Mesothelial cell of epicardium (in vitro differentiated cells): ENCODE results near the gene KDM4B. TPM values are rescaled to one million over a fixed set of nuclear protein-coding genes. Genes with fewer than 3 reads are reported as not detected.

Experiments used
- DNase-seq, 2 experiments: peaks; one replicate each; pipeline ENCODE4 v3.0.0; 2021; ENCODE audit warnings: low spot score in 2 of 2; ENCODE audit not compliant: unreplicated experiment in 2 of 2
- H3K27ac Mint-ChIP-seq: 2 replicates; pipeline ENCODE4 v1.8.0; 2021; ENCODE audit warnings: mixed read lengths
- H3K27me3 Mint-ChIP-seq: 2 replicates; pipeline ENCODE4 v1.8.0; 2021; ENCODE audit warnings: low read depth, mixed read lengths
- H3K36me3 Mint-ChIP-seq: 2 replicates; pipeline ENCODE4 v1.8.0; 2021; ENCODE audit warnings: mixed read lengths
- H3K4me1 Mint-ChIP-seq: 2 replicates; pipeline ENCODE4 v1.8.0; 2021; ENCODE audit warnings: mixed read lengths
- H3K4me3 Mint-ChIP-seq: 2 replicates; pipeline ENCODE4 v1.8.0; 2021; ENCODE audit warnings: mild to moderate bottlenecking, moderate library complexity, mixed read lengths
- H3K9me3 Mint-ChIP-seq: 2 replicates; pipeline ENCODE4 v1.8.0; 2021; ENCODE audit warnings: mixed read lengths
- total RNA-seq: library from RNA; stranded (reverse); gene quantifications from 3 replicates; pipeline ENCODE4 v1.2.1, GENCODE V29; 2021
- TF ChIP-seq, protein P1 (sequence below): fragments of 200-600 bp; sonication (generic); IDR thresholded peaks from one replicate; pipeline ENCODE4 v1.5.0; 2021; ENCODE audit warnings: antibody characterized with exemption; ENCODE audit not compliant: unreplicated experiment

The KDM4B gene
- total RNA-seq, 1 donor from 2014 or later, result 80.5 TPM

DNA sequence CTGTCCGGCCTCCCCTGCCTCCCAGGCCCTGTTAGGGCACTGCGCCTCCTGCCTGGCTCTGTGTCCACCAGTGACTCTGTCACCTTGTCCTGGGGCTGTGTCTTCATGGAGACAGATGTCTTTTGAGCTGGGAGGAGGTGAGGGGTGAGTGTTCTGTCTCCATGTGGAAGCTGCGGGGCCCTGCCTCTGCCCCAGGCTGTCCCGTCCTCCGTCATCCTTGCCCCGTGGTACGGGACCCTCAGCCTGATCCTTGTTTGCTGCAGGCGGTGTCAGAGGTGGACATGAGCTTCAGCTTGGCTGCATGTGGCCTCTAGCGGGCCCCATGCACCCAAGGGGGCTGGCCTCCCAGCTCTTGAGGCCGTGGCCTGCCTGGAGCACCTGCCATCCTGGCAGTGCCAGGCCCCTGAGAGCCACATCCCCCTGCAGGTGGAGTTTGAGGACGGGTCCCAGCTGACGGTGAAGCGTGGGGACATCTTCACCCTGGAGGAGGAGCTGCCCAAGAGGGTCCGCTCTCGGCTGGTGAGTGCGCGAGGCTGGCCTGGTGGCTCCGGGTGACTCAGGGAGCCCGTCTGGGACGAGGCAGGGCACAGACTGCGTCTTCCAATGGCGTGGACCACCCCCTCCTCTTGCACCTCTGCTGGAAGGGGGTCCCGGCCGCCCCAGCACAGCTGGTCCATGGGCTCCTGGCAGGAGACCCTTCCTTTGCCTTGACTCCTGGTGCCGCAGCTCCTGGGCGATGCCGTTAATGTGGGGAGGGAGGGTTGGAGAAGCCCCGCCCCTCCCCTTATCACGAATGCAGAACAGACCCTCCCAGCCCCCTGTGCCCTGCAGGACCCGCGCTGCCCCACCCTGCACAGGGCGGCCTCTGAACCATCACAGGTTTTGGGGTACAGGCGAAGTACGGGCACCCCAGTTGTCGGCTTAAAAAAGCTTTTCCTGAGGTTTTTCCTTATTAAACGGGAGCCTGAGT is 181.3 kb downstream of the KDM4B start:
- no peak overlapping the region for H3K4me3 Mint-ChIP-seq
- H3K27me3 Mint-ChIP-seq, result no peaks in the 10 kb centered on the region
- peaks cover 14% of the 10 kb centered on the region for H3K36me3 Mint-ChIP-seq
- H3K4me1 Mint-ChIP-seq, result no peaks in the 10 kb centered on the region
- DNase-seq, result no peak
- TF ChIP-seq, protein P1, sequence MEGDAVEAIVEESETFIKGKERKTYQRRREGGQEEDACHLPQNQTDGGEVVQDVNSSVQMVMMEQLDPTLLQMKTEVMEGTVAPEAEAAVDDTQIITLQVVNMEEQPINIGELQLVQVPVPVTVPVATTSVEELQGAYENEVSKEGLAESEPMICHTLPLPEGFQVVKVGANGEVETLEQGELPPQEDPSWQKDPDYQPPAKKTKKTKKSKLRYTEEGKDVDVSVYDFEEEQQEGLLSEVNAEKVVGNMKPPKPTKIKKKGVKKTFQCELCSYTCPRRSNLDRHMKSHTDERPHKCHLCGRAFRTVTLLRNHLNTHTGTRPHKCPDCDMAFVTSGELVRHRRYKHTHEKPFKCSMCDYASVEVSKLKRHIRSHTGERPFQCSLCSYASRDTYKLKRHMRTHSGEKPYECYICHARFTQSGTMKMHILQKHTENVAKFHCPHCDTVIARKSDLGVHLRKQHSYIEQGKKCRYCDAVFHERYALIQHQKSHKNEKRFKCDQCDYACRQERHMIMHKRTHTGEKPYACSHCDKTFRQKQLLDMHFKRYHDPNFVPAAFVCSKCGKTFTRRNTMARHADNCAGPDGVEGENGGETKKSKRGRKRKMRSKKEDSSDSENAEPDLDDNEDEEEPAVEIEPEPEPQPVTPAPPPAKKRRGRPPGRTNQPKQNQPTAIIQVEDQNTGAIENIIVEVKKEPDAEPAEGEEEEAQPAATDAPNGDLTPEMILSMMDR, result no peak
- H3K27ac Mint-ChIP-seq, result no peak overlapping the region
- no peaks in the 10 kb centered on the region for H3K9me3 Mint-ChIP-seq

DNA sequence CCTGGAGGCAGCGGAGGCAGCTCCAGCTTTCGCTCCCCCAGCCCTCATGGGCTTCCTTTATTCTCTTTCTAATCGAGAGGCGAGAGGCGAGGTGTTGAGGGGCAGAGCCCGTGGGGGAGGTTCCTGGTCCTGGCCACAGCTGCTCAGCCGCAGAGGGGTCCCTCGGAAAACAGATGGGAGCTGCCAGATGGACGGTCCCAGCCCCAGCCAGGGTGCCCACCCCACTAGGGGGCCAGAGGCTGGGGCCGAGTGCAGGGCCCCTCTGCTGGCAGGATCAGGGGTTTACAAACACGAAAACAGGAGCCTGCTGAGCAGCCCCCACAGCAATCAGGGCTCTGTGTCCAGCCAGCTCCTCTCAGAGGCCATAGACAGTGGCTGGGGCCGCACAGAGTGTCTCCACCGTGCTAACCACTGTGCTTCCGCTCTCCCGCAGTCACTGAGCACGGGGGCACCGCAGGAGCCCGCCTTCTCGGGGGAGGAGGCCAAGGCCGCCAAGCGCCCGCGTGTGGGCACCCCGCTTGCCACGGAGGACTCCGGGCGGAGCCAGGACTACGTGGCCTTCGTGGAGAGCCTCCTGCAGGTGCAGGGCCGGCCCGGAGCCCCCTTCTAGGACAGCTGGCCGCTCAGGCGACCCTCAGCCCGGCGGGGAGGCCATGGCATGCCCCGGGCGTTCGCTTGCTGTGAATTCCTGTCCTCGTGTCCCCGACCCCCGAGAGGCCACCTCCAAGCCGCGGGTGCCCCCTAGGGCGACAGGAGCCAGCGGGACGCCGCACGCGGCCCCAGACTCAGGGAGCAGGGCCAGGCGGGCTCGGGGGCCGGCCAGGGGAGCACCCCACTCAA is 182.2 kb downstream of the KDM4B start:
- Mint-ChIP-seq H3K36me3 (peaks cover 11% of the 10 kb centered on the region), H3K4me1 (peaks cover 2% of the 10 kb centered on the region), H3K27me3 (no peaks in the 10 kb centered on the region), H3K4me3 (no peak overlapping the region), H3K9me3 (no peaks in the 10 kb centered on the region), H3K27ac (no peak overlapping the region)
- TF ChIP-seq, protein P1, result no peak
- no peak for DNase-seq

DNA sequence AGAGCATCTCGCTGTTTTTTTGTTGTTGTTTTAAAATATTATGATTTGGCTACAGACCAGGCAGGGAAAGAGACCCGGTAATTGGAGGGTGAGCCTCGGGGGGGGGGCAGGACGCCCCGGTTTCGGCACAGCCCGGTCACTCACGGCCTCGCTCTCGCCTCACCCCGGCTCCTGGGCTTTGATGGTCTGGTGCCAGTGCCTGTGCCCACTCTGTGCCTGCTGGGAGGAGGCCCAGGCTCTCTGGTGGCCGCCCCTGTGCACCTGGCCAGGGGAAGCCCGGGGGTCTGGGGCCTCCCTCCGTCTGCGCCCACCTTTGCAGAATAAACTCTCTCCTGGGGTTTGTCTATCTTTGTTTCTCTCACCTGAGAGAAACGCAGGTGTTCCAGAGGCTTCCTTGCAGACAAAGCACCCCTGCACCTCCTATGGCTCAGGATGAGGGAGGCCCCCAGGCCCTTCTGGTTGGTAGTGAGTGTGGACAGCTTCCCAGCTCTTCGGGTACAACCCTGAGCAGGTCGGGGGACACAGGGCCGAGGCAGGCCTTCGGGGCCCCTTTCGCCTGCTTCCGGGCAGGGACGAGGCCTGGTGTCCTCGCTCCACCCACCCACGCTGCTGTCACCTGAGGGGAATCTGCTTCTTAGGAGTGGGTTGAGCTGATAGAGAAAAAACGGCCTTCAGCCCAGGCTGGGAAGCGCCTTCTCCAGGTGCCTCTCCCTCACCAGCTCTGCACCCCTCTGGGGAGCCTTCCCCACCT is 183.3 kb downstream of the KDM4B start:
- Mint-ChIP-seq H3K4me1 (peaks cover 6% of the 10 kb centered on the region), H3K27me3 (no peaks in the 10 kb centered on the region), H3K4me3 (no peak overlapping the region), H3K27ac (no peak overlapping the region), H3K9me3 (no peaks in the 10 kb centered on the region), H3K36me3 (peaks cover 4% of the 10 kb centered on the region)
- TF ChIP-seq, protein P1, result no peak
- peak in 1 of 2 experiments; percentile 36 for DNase-seq

DNA sequence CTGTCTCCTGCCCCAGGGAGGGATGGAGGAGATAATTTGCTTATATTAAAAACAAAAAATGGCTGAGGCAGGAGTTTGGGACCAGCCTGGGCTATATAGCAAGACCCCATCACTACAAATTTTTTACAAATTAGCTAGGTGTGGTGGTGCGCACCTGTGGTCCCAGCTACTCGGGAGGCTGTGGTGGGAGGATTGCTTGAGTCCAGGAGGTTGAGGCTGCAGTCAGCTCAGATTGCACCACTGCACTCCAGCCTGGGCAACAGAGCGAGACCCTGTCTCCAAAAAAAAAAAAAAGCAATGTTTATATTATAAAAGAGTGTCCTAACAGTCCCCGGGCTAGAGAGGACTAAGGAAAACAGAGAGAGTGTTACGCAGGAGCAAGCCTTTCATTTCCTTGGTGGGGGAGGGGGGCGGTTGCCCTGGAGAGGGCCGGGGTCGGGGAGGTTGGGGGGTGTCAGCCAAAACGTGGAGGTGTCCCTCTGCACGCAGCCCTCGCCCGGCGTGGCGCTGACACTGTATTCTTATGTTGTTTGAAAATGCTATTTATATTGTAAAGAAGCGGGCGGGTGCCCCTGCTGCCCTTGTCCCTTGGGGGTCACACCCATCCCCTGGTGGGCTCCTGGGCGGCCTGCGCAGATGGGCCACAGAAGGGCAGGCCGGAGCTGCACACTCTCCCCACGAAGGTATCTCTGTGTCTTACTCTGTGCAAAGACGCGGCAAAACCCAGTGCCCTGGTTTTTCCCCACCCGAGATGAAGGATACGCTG is 184.0 kb downstream of the KDM4B start:
- H3K27ac Mint-ChIP-seq, result no peak overlapping the region

More for the DNA sequence above, 184.0 kb downstream of the KDM4B start:
- no peak overlapping the region for H3K4me3 Mint-ChIP-seq
- no peak for DNase-seq
- TF ChIP-seq, protein P1, result no peak
- no peaks in the 10 kb centered on the region for H3K27me3 Mint-ChIP-seq
- no peaks in the 10 kb centered on the region for H3K9me3 Mint-ChIP-seq
- peaks cover 8% of the 10 kb centered on the region for H3K4me1 Mint-ChIP-seq
- H3K36me3 Mint-ChIP-seq, result peaks cover 2% of the 10 kb centered on the region
